Heart left ventricle (tissue), 16 donors: ENCODE results near the gene S100A9. TPM values are rescaled to one million over a fixed set of nuclear protein-coding genes. Genes with fewer than 3 reads are reported as not detected.

Experiments used
- ATAC-seq, 4 donors: fragments of 200-7000 bp; cut with Tn5 transposase; one replicate each; pipeline ENCODE4 v1.9.1; 2020 to 2022; ENCODE audit warnings: moderate library complexity in 4 of 4, mild to moderate bottlenecking in 3 of 4, moderate number of reproducible peaks in 1 of 4
- DNase-seq, 5 donors: peaks; one replicate each; pipeline ENCODE4 v3.0.0-alpha.2; 2020
- H3K27ac ChIP-seq, 12 donors: fragments of 200-600 bp; sonication (generic) in 4 of 12; one replicate each; pipeline versions ENCODE4 v1.5.0 to v1.8.0; 2016 to 2022; ENCODE audit warnings: mild to moderate bottlenecking in 2 of 12
- H3K27me3 ChIP-seq, 9 donors: fragments of 200-600 bp; sonication (generic) in 2 of 9; one replicate each; pipeline versions ENCODE4 v1.5.1 to v1.8.0; 2016 to 2022; ENCODE audit warnings: mild to moderate bottlenecking in 3 of 9
- H3K36me3 ChIP-seq, 9 donors: fragments of 200-600 bp; sonication (generic) in 2 of 9; one replicate each; pipeline versions ENCODE4 v1.5.0 to v1.8.0; 2018 to 2022; ENCODE audit warnings: mild to moderate bottlenecking in 2 of 9
- H3K4me1 ChIP-seq, 12 donors: fragments of 200-600 bp; sonication (generic) in 4 of 12; one replicate each; pipeline versions ENCODE4 v1.5.0 to v1.8.0; 2016 to 2022; ENCODE audit warnings: mild to moderate bottlenecking in 3 of 12
- H3K4me3 ChIP-seq, 12 donors: fragments of 200-600 bp; sonication (generic) in 4 of 12; one replicate each; pipeline versions ENCODE4 v1.5.0 to v1.8.0; 2017 to 2022; ENCODE audit warnings: mild to moderate bottlenecking in 9 of 12, moderate library complexity in 4 of 12
- H3K9me3 ChIP-seq, 12 donors: fragments of 200-600 bp; sonication (generic) in 4 of 12; one replicate each; pipeline versions ENCODE4 v1.5.0 to v1.8.0; 2016 to 2022; ENCODE audit warnings: mild to moderate bottlenecking in 1 of 12
- CTCF ChIP-seq, 12 donors: fragments of 200-600 bp; sonication (generic) in 4 of 12; IDR thresholded peaks; one replicate each; pipeline versions ENCODE4 v1.5.0 to v1.8.0; 2018 to 2022; ENCODE audit warnings: antibody characterized with exemption in 12 of 12, mild to moderate bottlenecking in 5 of 12
- POLR2A ChIP-seq, 2 donors: fragments of 450-650 bp; IDR thresholded peaks; one replicate each; pipeline ENCODE4 v1.6.1; 2017; ENCODE audit warnings: antibody characterized with exemption in 2 of 2, mild to moderate bottlenecking in 2 of 2, moderate library complexity in 2 of 2
- WGBS, 4 donors: extraction: QIAGEN DNeasy Blood & Tissue Kit in 2 of 4; methylation state at CpG; one replicate each; pipeline versions ENCODE4 v1.1.5 to v1.1.7; 2013 to 2018; 5-methylcytosine and 5-hydroxymethylcytosine counted together
- intact Hi-C, 10 donors: fragments of 100-400 bp; cut with DNase I; formaldehyde crosslinking; loops; one replicate each; pipeline versions ENCODE4 v1.11.1 to v1.14.2; 2022
- polyA plus RNA-seq, 2 donors: library from polyadenylated mRNA; stranded (reverse); fragments of 200-250 nt; gene quantifications; one replicate each; pipeline ENCODE4 v1.2.3, GENCODE V29; 2013
- total RNA-seq, 9 donors: library from RNA; depleted of rRNA in 2 of 9; stranded (reverse); fragments of >200 nt in 2 of 9; fragmentation: NEBNext Ultra II Directional in 3 of 9; extraction: Animal tissue kit (Norgen Biotek cat#: 25700) in 3 of 9; gene quantifications; one replicate each; pipeline versions ENCODE4 v1.1.0 to v1.2.4, GENCODE V29; 2016 to 2023
- donor health status: ischemic (EF 13 %, LVEDD 7.1; RV severe dilation, severe dysfunction).
- donor health status: healthy with polysubstance abuse.
- donor health status: DM: no; HTN: yes; CAD: no.
- donor health status: DM: no; HTN: no; CAD: no.
- donor health status: ischemic (EF 25% LVEDD 6.9; RV normal size, moderate dysfunction).
- donor health status: ischemic (EF 25% LVEDD 5.7; RV mildly dilated, moderate dysfunction).
- donor health status: healthy.
- donor health status: DM: yes; HTN: yes; CAD: no.
- donor health status: ischemic (EF 35%, LVEDD 5.7; RV mildly dilated, moderate dysfunction).
- donor health status: nonischemic (EF 11% LVEDD 7.7; RV severe dilation, severe dysfunction).
- donor health status: DM: yes; HTN: yes; CAD: no.
- donor health status: PGD.
- donor health status: ischemic (EF 29% LVEDD 5.4; RV normal size, mild dysfunction).
- donor health status: nonischemic (EF 23%, LVEDD 6.1; RV moderate dilation, normal function).

Gene S100A9
- total and polyA plus RNA-seq, 11 donors: 5.7 to 350 (median 76.2) TPM

- TF ChIP-seq POLR2A (IDR thresholded peaks at IDR 0.05): no peak
- TF ChIP-seq CTCF (IDR thresholded peaks at IDR 0.05): no peak
- WGBS, 4 donors: 63 to 77% (median 71%) methylated on average over 3 of the region's 3 CpGs
- intact Hi-C loops: no loop called here
- DNase-seq: no peak
- no peaks in the 10 kb centered on the region for H3K9me3 ChIP-seq
- ATAC-seq: no peak
- peaks cover 0 to 10% (median 0%) of the 10 kb centered on the region in 9 donors for H3K27me3 ChIP-seq
- H3K4me1 ChIP-seq: peaks cover 0 to 32% (median 0%) of the 10 kb centered on the region in 12 donors
- no peaks in the 10 kb centered on the region for H3K36me3 ChIP-seq
- H3K27ac ChIP-seq: no peak overlapping the region
- no peak overlapping the region for H3K4me3 ChIP-seq
These were observed 34.6 kb downstream of the S100A9 start for GRCh38 chr1:153392258-153392657.

DNA sequence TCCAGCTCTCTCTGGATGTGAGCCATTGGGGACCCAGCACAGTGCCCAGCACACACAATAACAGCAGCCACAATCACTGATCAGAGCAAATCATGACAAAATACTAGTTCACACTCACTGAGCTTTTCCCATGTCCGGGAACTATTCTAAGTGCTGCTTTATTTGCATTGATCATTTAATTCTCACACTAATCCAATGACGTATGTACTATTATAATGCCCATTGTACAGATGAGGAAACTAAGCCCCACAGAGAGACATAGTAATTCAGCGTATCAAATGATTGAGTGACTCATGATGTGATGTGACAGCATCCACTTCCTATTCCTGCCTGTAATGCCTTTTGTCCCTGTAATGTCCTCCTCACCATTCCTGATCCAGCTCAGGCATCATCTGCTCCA, 35.2 kb downstream of the S100A9 start:
- WGBS, 4 donors: 73 to 88% (median 83%) methylated on average over 3 of the region's 3 CpGs
- no peak for ATAC-seq
- Histone ChIP-seq H3K27ac (no peak overlapping the region), H3K9me3 (no peaks in the 10 kb centered on the region), H3K27me3 (peaks cover 0 to 10% (median 0%) of the 10 kb centered on the region in 9 donors), H3K4me1 (peaks cover 0 to 27% (median 0%) of the 10 kb centered on the region in 12 donors), H3K36me3 (no peaks in the 10 kb centered on the region), H3K4me3 (no peak overlapping the region)
- TF ChIP-seq CTCF (IDR thresholded peaks at IDR 0.05): no peak
- TF ChIP-seq POLR2A (IDR thresholded peaks at IDR 0.05): no peak
- DNase-seq: no peak
- intact Hi-C loops: no loop called here

GRCh38 chr1:153393926-153394325, 36.3 kb downstream of the S100A9 start:
- 55 to 81% (median 79%) methylated on average over 4 to 6 of the region's 6 CpGs for WGBS, 4 donors
- DNase-seq: peak in 1 of 5 donors; percentile 29

DNA sequence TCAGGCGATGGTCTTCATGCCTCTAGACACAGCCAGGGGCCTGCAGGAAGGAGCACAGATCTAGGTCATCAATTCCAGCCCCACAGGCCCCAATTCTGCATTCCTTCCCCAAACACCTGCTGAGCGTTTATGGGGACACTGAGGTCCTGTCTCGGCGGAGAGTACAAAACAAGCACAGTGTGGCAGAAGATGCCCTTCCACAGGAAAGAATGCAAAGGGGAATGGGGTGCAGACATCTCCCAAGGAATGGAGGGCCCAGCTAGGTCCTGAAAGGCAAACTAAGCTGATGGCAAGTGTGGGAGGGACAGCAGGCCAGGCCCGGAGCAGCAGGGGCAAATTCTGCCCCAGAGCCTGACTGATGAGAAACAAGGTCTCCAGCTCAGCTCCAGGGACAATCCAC, 36.7 kb downstream of the S100A9 start:
- TF ChIP-seq POLR2A (IDR thresholded peaks at IDR 0.05) (no peak), CTCF (IDR thresholded peaks at IDR 0.05) (no peak)
- no peak for DNase-seq
- no peaks in the 10 kb centered on the region for H3K9me3 ChIP-seq
- H3K4me1 ChIP-seq: peaks cover 0 to 22% (median 0%) of the 10 kb centered on the region in 12 donors
- intact Hi-C loops: no loop called here
- peaks cover 0 to 10% (median 0%) of the 10 kb centered on the region in 9 donors for H3K27me3 ChIP-seq
- 65 to 91% (median 77%) methylated on average over 5 of the region's 5 CpGs for WGBS, 4 donors
- no peak overlapping the region for H3K4me3 ChIP-seq
- no peak overlapping the region for H3K27ac ChIP-seq
- no peaks in the 10 kb centered on the region for H3K36me3 ChIP-seq
- ATAC-seq: no peak

More at GRCh38 chr1:153393926-153394325, 36.3 kb downstream of the S100A9 start:
- H3K9me3 ChIP-seq: no peaks in the 10 kb centered on the region
- TF ChIP-seq POLR2A (IDR thresholded peaks at IDR 0.05) (no peak), CTCF (IDR thresholded peaks at IDR 0.05) (peak in 1 of 12 donors; percentile 8)
- intact Hi-C loops: no loop called here
- H3K27ac ChIP-seq: no peak overlapping the region
- H3K36me3 ChIP-seq: no peaks in the 10 kb centered on the region
- peak in 2 of 4 donors; percentile 14 to 21 for ATAC-seq
- H3K4me1 ChIP-seq: peaks cover 0 to 22% (median 0%) of the 10 kb centered on the region in 12 donors
- H3K4me3 ChIP-seq: no peak overlapping the region
- peaks cover 0 to 10% (median 0%) of the 10 kb centered on the region in 9 donors for H3K27me3 ChIP-seq
